ENCODE data around the gene TPST1.
A peak's percentile ranks its signal among the peaks of the same experiment; 100 is the strongest.
"Not testable (repeated sequence)": the region's sequence is repeated elsewhere in the genome, so short reads cannot be mapped to it uniquely, and the experiment has no call there.

Gene TPST1

GRCh38 chr7:66204822-66205740, at the start of gene TPST1:
TPST1 (plus strand) TSS chr7:66205334; CDS start chr7:66240426, 35,092 bp downstream.
- peak; percentile 52 to 63 for DNase-seq (ENCODE audit: low read depth in 2 of 2, low spot score in 1 of 2)

- DNase-seq (ENCODE audit: low read depth in 2 of 2, low spot score in 1 of 2), result not testable (repeated sequence)
These were observed 49.1 kb upstream of the TPST1 start for GRCh38 chr7:66156035-66156434.

GRCh38 chr7:66157060-66157459, 48.1 kb upstream of the TPST1 start:
- DNase-seq (ENCODE audit: low read depth in 2 of 2, low spot score in 1 of 2), result no peak

GRCh38 chr7:66162622-66163021, 42.5 kb upstream of the TPST1 start:
- no peak for DNase-seq (ENCODE audit: low read depth in 2 of 2, low spot score in 1 of 2)

- no peak for DNase-seq (ENCODE audit: low read depth in 2 of 2, low spot score in 1 of 2)
These were observed 41.9 kb upstream of the TPST1 start for GRCh38 chr7:66163186-66163610.

GRCh38 chr7:66164356-66164755, 40.8 kb upstream of the TPST1 start:
- DNase-seq (ENCODE audit: low read depth in 2 of 2, low spot score in 1 of 2), result no peak

- no peak for DNase-seq (ENCODE audit: low read depth in 2 of 2, low spot score in 1 of 2)
These were observed 37.3 kb upstream of the TPST1 start for GRCh38 chr7:66167773-66168387.

GRCh38 chr7:66169616-66170015, 35.5 kb upstream of the TPST1 start:
- DNase-seq (ENCODE audit: low read depth in 2 of 2, low spot score in 1 of 2), result no peak

GRCh38 chr7:66170309-66171231, 34.6 kb upstream of the TPST1 start:
- DNase-seq (ENCODE audit: low read depth in 2 of 2, low spot score in 1 of 2), result no peak

GRCh38 chr7:66172536-66173401, 32.4 kb upstream of the TPST1 start:
- DNase-seq (ENCODE audit: low read depth in 2 of 2, low spot score in 1 of 2), result not testable (repeated sequence)

GRCh38 chr7:66173856-66174255, 31.3 kb upstream of the TPST1 start:
- DNase-seq (ENCODE audit: low read depth in 2 of 2, low spot score in 1 of 2), result no peak

GRCh38 chr7:66175006-66175405, 30.1 kb upstream of the TPST1 start:
- DNase-seq (ENCODE audit: low read depth in 2 of 2, low spot score in 1 of 2), result not testable (repeated sequence)

- no peak for DNase-seq (ENCODE audit: low read depth in 2 of 2, low spot score in 1 of 2)
These were observed 28.2 kb upstream of the TPST1 start for GRCh38 chr7:66176914-66177313.

GRCh38 chr7:66178258-66178657, 26.9 kb upstream of the TPST1 start:
- no peak for DNase-seq (ENCODE audit: low read depth in 2 of 2, low spot score in 1 of 2)

- DNase-seq (ENCODE audit: low read depth in 2 of 2, low spot score in 1 of 2), result no peak
These were observed 23.8 kb upstream of the TPST1 start for GRCh38 chr7:66181329-66181728.

GRCh38 chr7:66181845-66182244, 23.3 kb upstream of the TPST1 start:
- no peak for DNase-seq (ENCODE audit: low read depth in 2 of 2, low spot score in 1 of 2)

GRCh38 chr7:66182920-66183319, 22.2 kb upstream of the TPST1 start:
- DNase-seq (ENCODE audit: low read depth in 2 of 2, low spot score in 1 of 2), result no peak

GRCh38 chr7:66183700-66184099, 21.4 kb upstream of the TPST1 start:
- DNase-seq (ENCODE audit: low read depth in 2 of 2, low spot score in 1 of 2), result no peak

GRCh38 chr7:66185680-66186187, 19.4 kb upstream of the TPST1 start:
- DNase-seq (ENCODE audit: low read depth in 2 of 2, low spot score in 1 of 2), result no peak

- DNase-seq (ENCODE audit: low read depth in 2 of 2, low spot score in 1 of 2), result no peak
These were observed 18.1 kb upstream of the TPST1 start for GRCh38 chr7:66186991-66187390.

Measured in stimulated activated CD8-positive, alpha-beta memory T cell treated with anti-CD3 and anti-CD28 coated beads, Interleukin-4, amount 100 ng/mL, for 4 hours (primary cell).